Heart right ventricle (tissue), 16 donors: ENCODE measurements around the gene MBD2. TPM values are rescaled to one million over a fixed set of nuclear protein-coding genes. Genes with fewer than 3 reads are reported as not detected.
A peak's percentile ranks its signal among the peaks of the same experiment; 100 is the strongest.
"Not testable (repeated sequence)": the region's sequence is repeated elsewhere in the genome, so short reads cannot be mapped to it uniquely, and the experiment has no call there.

ENCODE experiments used
- ATAC-seq, 8 donors: fragments of 200-7000 bp; cut with Tn5 transposase; one replicate each; pipeline ENCODE4 v1.9.1; 2020; ENCODE audit warnings: mild to moderate bottlenecking in 8 of 8, moderate library complexity in 8 of 8, moderate number of reproducible peaks in 1 of 8
- DNase-seq, 2 donors: peaks; one replicate each; pipeline ENCODE4 v3.0.0-alpha.2; 2020
- H3K27ac ChIP-seq, 10 donors: fragments of 200-600 bp; sonication (generic) in 2 of 10; one replicate each; pipeline versions ENCODE4 v1.5.0 to v1.8.0; 2020 to 2022; ENCODE audit warnings: mild to moderate bottlenecking in 3 of 10
- H3K27me3 ChIP-seq, 7 donors: fragments of 200-600 bp; one replicate each; pipeline ENCODE4 v1.8.0; 2021 to 2022; ENCODE audit warnings: mild to moderate bottlenecking in 2 of 7
- H3K36me3 ChIP-seq, 9 donors: fragments of 200-600 bp; sonication (generic) in 1 of 9; one replicate each; pipeline versions ENCODE4 v1.5.0 to v1.8.0; 2020 to 2022; ENCODE audit warnings: mild to moderate bottlenecking in 2 of 9
- H3K4me1 ChIP-seq, 9 donors: fragments of 200-600 bp; sonication (generic) in 1 of 9; one replicate each; pipeline versions ENCODE4 v1.5.0 to v1.8.0; 2020 to 2022; ENCODE audit warnings: mild to moderate bottlenecking in 4 of 9
- H3K4me3 ChIP-seq, 10 donors: fragments of 200-600 bp; sonication (generic) in 2 of 10; one replicate each; pipeline versions ENCODE4 v1.5.0 to v1.8.0; 2020 to 2022; ENCODE audit warnings: mild to moderate bottlenecking in 7 of 10, moderate library complexity in 2 of 10
- H3K9me3 ChIP-seq, 11 donors: fragments of 200-600 bp in 10 of 11; sonication (generic) in 2 of 11; one replicate each; pipeline versions ENCODE4 v1.5.0 to v1.8.0; 2013 to 2022; ENCODE audit warnings: mild to moderate bottlenecking in 2 of 11, control low read depth in 1 of 11, moderate library complexity in 1 of 11
- WGBS, 2 donors: extraction: QIAGEN DNeasy Blood & Tissue Kit; methylation state at CpG; one replicate each; pipeline ENCODE4 v1.1.7; 2013; ENCODE audit warnings: inconsistent platforms in 1 of 2; 5-methylcytosine and 5-hydroxymethylcytosine counted together
- intact Hi-C, 10 donors: fragments of 100-400 bp; cut with DNase I; formaldehyde crosslinking; loops; one replicate each; pipeline versions ENCODE4 v1.11.1 to v1.14.2; 2022
- polyA plus RNA-seq, 2 donors: library from polyadenylated mRNA; stranded (reverse); fragments of 200-250 nt; gene quantifications; one replicate each; pipeline ENCODE4 v1.2.3, GENCODE V29; 2013
- total RNA-seq, 10 donors: library from RNA; stranded (reverse); fragmentation: NEBNext Ultra II Directional in 3 of 10; extraction: Animal tissue kit (Norgen Biotek cat#: 25700) in 3 of 10; gene quantifications; one replicate each; pipeline versions ENCODE4 v1.2.1 to v1.2.4, GENCODE V29; 2021 to 2023
- TF ChIP-seq, protein P1 (sequence below), 9 donors: fragments of 200-600 bp; sonication (generic) in 2 of 9; IDR thresholded peaks; one replicate each; pipeline versions ENCODE4 v1.5.0 to v1.8.0; 2021 to 2022; ENCODE audit warnings: antibody characterized with exemption in 9 of 9, mild to moderate bottlenecking in 5 of 9, moderate library complexity in 1 of 9
- donor health status: Arrhythmogenic right ventricular cardiomyopathy.
- donor health status: ischemic (EF 13 %, LVEDD 7.1; RV severe dilation, severe dysfunction).
- donor health status: healthy with polysubstance abuse.
- donor health status: DM: no; HTN: yes; CAD: no.
- donor health status: DM: no; HTN: no; CAD: no.
- donor health status: ischemic (EF 25% LVEDD 6.9; RV normal size, moderate dysfunction).
- donor health status: ischemic (EF 25% LVEDD 5.7; RV mildly dilated, moderate dysfunction).
- donor health status: healthy.
- donor health status: DM: yes; HTN: yes; CAD: no.
- donor health status: Ischemic cardiomyopathy.
- donor health status: ischemic (EF 35%, LVEDD 5.7; RV mildly dilated, moderate dysfunction).
- donor health status: nonischemic (EF 11% LVEDD 7.7; RV severe dilation, severe dysfunction).
- donor health status: DM: yes; HTN: yes; CAD: no.
- donor health status: PGD.
- donor health status: ischemic (EF 29% LVEDD 5.4; RV normal size, mild dysfunction).
- donor health status: nonischemic (EF 23%, LVEDD 6.1; RV moderate dilation, normal function).

The MBD2 gene
- total and polyA plus RNA-seq, 12 donors, result 19.6 to 61.3 (median 41.5) TPM

DNA sequence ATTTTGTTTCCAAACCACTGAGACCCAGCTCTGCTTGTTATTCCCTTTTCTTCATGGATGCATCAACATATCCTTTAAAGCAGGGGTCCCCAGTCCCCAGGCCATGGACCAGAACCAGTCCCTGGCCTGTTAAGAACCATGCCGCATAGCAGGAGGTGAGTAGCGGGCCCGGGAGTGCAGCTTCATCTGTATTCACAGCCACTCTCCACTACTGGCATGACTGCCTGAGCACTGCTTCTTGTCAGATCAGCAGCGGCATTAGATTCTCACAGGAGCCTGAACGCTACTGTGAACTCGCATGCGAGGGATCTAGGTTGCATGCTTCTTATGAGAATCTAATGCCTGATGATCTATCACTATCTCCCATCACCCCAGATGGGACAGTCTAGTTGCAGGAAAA, 43.2 kb upstream of the MBD2 start:
- intact Hi-C loops, result loop anchor here in 5 of 10 donors (2.0 to 5.0 kb wide), 3 partner anchors 35 to 43 kb away; partner anchors contain the start of gene MBD2 (in 1 of the 5)
- H3K9me3 ChIP-seq, result no peaks in the 10 kb centered on the region
- no peak overlapping the region for H3K27ac ChIP-seq
- H3K27me3 ChIP-seq, result no peaks in the 10 kb centered on the region
- no peak overlapping the region for H3K4me3 ChIP-seq
- DNase-seq (no peak), ATAC-seq (no peak)
- no peaks in the 10 kb centered on the region for H3K36me3 ChIP-seq
- 84 to 87% methylated on average over 7 of the region's 7 CpGs for WGBS, 2 donors
- TF ChIP-seq, protein P1, sequence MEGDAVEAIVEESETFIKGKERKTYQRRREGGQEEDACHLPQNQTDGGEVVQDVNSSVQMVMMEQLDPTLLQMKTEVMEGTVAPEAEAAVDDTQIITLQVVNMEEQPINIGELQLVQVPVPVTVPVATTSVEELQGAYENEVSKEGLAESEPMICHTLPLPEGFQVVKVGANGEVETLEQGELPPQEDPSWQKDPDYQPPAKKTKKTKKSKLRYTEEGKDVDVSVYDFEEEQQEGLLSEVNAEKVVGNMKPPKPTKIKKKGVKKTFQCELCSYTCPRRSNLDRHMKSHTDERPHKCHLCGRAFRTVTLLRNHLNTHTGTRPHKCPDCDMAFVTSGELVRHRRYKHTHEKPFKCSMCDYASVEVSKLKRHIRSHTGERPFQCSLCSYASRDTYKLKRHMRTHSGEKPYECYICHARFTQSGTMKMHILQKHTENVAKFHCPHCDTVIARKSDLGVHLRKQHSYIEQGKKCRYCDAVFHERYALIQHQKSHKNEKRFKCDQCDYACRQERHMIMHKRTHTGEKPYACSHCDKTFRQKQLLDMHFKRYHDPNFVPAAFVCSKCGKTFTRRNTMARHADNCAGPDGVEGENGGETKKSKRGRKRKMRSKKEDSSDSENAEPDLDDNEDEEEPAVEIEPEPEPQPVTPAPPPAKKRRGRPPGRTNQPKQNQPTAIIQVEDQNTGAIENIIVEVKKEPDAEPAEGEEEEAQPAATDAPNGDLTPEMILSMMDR (IDR thresholded peaks at IDR 0.05), result no peak
- H3K4me1 ChIP-seq, result peaks cover 0 to 31% (median 14%) of the 10 kb centered on the region in 9 donors

DNA sequence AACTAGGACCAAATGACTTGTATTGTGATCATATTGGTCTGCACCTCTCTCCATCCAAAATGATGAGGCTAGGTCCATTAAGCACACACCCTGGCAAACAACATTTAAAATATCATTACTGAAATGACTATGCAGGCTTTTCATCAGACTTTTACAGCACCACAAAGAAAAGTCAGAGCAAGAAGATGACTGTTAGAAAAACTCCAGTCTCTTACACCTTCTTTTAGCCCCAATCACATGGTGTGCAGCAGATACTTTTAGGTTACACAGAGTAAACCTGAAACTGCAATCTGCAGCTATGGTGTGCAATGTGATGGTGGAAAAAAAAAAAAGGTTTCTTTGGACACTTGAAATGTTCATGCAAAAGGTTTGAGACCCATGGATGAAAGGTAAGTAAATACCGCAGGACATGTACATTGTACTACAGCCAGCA, 39.5 kb upstream of the MBD2 start:
- ATAC-seq (no peak), DNase-seq (no peak)
- Histone ChIP-seq H3K9me3 (no peaks in the 10 kb centered on the region), H3K27me3 (no peaks in the 10 kb centered on the region), H3K4me1 (peaks cover 0 to 37% (median 0%) of the 10 kb centered on the region in 9 donors), H3K36me3 (no peaks in the 10 kb centered on the region), H3K4me3 (no peak overlapping the region), H3K27ac (no peak overlapping the region)
- TF ChIP-seq, protein P1 (IDR thresholded peaks at IDR 0.05), result no peak
- 72 to 90% methylated on average over 1 of the region's 1 CpG for WGBS, 2 donors
- intact Hi-C loops, result no loop called here

DNA sequence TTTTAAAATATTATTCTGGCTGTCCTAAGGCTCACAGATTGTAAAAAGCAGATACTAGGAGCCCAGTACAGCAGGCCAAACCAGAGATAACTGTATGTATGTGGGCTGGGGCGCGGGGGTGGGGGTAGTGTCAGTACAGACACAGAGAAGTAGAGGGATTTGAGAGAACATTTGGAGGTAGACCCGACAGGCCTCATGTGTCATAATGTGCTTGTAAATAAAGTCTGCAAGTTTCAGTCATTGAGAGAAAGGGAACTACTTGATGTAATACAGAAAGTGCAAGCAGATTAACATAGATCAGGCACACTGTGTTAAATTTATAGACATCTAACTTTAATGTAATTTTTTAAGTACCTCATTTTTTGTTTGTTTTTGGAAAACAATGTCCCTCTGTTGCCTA, 37.4 kb upstream of the MBD2 start:
- Histone ChIP-seq H3K9me3 (no peaks in the 10 kb centered on the region), H3K4me3 (no peak overlapping the region), H3K27ac (peak overlapping the region in 1 of 10 donors; percentile 80), H3K36me3 (no peaks in the 10 kb centered on the region), H3K27me3 (no peaks in the 10 kb centered on the region), H3K4me1 (peaks cover 0 to 52% (median 0%) of the 10 kb centered on the region in 9 donors)
- DNase-seq (no peak), ATAC-seq (peak in 3 of 8 donors; percentile 39 to 74 (median 57))
- TF ChIP-seq, protein P1 (IDR thresholded peaks at IDR 0.05), result no peak
- 75 to 78% methylated on average over 3 of the region's 3 CpGs for WGBS, 2 donors
- intact Hi-C loops, result no loop called here

DNA sequence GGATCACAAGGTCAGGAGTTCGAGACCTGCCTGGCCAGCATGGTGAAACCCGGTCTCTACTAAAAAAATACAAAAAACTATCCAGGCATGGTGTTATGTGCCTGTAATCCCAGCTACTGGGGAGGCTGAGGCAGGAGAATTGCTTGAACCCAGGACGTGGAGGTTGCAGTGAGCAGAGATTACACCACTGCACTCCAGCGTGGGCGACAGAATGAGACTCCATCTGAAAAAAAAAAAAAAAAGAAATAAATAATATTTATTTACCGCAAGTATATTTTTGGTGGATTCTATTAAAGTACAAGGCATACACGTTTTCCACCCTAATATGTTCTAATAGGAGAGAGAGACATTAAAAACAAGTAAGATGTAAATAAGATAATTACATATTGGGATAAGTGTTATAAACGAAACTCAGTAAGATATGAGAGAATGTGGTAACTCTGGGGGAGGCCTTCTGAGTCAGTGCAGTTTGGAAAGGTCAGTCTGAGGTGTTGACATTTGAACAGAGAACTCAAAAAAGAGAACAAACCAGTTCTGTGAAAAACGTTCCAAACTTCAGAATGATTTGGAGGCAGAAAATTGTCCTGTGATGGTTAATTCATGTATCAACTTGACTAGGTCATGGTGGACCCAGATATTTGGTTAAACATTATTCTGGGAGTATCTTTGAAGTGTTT, 36.1 kb upstream of the MBD2 start:
- 80 to 84% methylated on average over 9 of the region's 9 CpGs for WGBS, 2 donors
- Histone ChIP-seq H3K27ac (peak overlapping the region in 2 of 10 donors; percentile 40 to 80), H3K4me3 (no peak overlapping the region), H3K27me3 (no peaks in the 10 kb centered on the region), H3K4me1 (peaks cover 0 to 60% (median 0%) of the 10 kb centered on the region in 9 donors), H3K9me3 (no peaks in the 10 kb centered on the region), H3K36me3 (no peaks in the 10 kb centered on the region)
- TF ChIP-seq, protein P1 (IDR thresholded peaks at IDR 0.05), result no peak
- intact Hi-C loops, result no loop called here
- DNase-seq, result no peak
- ATAC-seq, result peak in 2 of 8 donors; percentile 58 to 87

DNA sequence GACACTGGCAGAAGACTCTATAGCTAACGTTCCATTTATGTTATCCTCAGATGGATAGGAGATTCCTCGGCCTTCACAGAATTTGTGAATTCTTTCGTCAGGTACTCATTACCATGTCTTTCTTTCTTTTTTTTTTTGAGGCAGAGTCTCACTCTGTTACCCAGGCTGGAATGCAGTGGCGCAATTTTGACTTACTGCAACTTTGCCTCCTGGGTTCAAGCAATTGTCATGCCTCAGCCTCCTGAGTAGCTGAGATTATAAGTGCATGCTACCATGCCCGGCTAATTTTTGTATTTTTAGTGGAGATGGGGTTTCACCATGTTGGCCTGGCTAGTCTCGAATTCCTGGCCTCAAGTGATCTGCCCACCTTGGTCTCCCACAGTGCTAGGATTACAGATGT, 33.3 kb upstream of the MBD2 start:
- H3K9me3 ChIP-seq, intact Hi-C loops, H3K27me3 ChIP-seq, DNase-seq, H3K4me3 ChIP-seq, ATAC-seq, H3K36me3 ChIP-seq: not testable (repeated sequence)
- Histone ChIP-seq H3K4me1 (peaks cover 0 to 66% (median 0%) of the 10 kb centered on the region in 9 donors), H3K27ac (peak overlapping the region in 1 of 10 donors; percentile 51)
- 71 to 82% methylated on average over 6 of the region's 6 CpGs for WGBS, 2 donors
